Measurements from ENCODE around the gene POLG2. TPM values are rescaled to one million over a fixed set of nuclear protein-coding genes. Genes with fewer than 3 reads are reported as not detected.
A peak's percentile ranks its signal among the peaks of the same experiment; 100 is the strongest.

Gene POLG2
- total and polyA plus RNA-seq, 9 of the 15 experiments (the other 6 are each of a cell fraction or from before 2014, with no cell fraction given), result 13.4 to 44.8 (median 37.0) TPM

DNA sequence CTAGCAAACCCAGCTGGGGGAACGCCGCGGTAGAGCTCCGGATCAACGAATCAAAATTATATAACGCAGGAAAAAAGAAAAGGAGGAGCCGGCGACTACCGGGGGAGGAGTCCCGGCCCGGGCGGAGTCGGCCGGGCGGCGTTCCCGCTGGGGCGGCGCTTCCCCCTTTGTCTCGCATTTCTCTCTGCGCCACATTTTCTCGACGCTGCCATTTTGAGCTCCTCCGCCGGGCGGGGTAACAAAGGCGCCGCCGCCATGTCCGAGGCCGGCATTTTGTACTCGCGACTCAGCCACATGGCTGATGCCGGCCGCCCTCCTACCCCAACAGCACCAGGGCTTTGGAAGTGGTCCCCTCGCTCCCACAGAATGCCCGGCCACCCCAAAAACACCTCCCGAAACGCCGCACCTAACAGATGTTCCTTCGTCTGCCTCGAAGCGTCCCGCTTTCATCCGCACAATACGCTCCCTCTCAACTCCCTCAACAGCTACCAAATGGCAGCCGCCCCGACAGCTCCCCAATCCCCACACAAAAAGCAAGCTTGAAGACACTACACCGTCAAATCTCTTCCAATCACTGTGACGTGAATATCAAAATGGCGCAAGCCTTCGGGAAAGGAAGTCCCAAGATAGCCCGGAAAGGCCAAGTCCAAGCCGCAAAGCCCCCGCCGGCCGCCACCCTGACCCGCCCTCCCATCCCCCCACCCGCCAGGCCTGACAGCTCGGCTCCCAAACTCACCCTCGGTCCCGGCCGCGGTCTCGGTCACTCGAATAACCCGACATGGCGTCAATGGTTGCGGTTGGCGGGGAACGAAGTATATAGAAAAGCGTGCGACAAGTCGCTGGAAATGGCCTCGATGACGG, 8.7 kb upstream of the POLG2 start (continued):
- TF ChIP-seq, protein P1, sequence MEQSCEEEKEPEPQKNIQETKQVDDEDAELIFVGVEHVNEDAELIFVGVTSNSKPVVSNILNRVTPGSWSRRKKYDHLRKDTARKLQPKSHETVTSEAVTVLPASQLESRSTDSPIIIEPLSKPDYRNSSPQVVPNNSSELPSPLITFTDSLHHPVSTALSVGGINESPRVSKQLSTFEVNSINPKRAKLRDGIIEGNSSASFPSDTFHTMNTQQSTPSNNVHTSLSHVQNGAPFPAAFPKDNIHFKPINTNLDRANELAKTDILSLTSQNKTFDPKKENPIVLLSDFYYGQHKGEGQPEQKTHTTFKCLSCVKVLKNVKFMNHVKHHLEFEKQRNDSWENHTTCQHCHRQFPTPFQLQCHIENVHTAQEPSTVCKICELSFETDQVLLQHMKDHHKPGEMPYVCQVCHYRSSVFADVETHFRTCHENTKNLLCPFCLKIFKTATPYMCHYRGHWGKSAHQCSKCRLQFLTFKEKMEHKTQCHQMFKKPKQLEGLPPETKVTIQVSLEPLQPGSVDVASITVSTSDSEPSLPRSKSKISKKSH (CRISPR knock-in tag; IDR thresholded peaks at IDR 0.05), result no peak
- TF ChIP-seq FIP1L1 (IDR thresholded peaks at IDR 0.05; ENCODE audit: low read depth, low read length, poor library complexity, severe bottlenecking) (peak; percentile 92), PHB (CRISPR knock-in tag; IDR thresholded peaks at IDR 0.05) (no peak; the same call in 1 of the 2 replicates), ZKSCAN3 (CRISPR knock-in tag; IDR thresholded peaks at IDR 0.05) (no peak), ZNF77 (CRISPR knock-in tag; IDR thresholded peaks at IDR 0.05) (no peak), MCM2 (IDR thresholded peaks at IDR 0.05; ENCODE audit: low read depth) (no peak), PHF8 (IDR thresholded peaks at IDR 0.05; ENCODE audit: borderline replicate concordance, low read length) (peak; percentile 83; the same call in 1 of the 2 replicates), NFE2 (IDR thresholded peaks at IDR 0.05; ENCODE audit: low read depth) (no peak), CBX3 (IDR thresholded peaks at IDR 0.05; ENCODE audit: borderline replicate concordance in 1 of 2, low read length in 2 of 2) (0 out of 3 replicates have a peak, but pooled peaks of 1 of the 2 experiments have one; percentile 19), JUND (IDR thresholded peaks at IDR 0.05; ENCODE audit: borderline replicate concordance, low read depth, low read length) (0 out of 2 replicates have a peak, but pooled peaks have one; percentile 2), JUND (tag; IDR thresholded peaks at IDR 0.05; ENCODE audit: borderline replicate concordance, low read depth, low read length) (no peak), SAFB2 (IDR thresholded peaks at IDR 0.05; ENCODE audit: borderline replicate concordance, low read depth, low read length, severe bottlenecking) (no peak), MAFG (tag; conservative IDR thresholded peaks at IDR 0.05) (no peak), ZNF717 (CRISPR knock-in tag; IDR thresholded peaks at IDR 0.05) (no peak), SMARCB1 (IDR thresholded peaks at IDR 0.05; ENCODE audit: insufficient read length, low read depth) (no peak)
- TF ChIP-seq, protein P2, sequence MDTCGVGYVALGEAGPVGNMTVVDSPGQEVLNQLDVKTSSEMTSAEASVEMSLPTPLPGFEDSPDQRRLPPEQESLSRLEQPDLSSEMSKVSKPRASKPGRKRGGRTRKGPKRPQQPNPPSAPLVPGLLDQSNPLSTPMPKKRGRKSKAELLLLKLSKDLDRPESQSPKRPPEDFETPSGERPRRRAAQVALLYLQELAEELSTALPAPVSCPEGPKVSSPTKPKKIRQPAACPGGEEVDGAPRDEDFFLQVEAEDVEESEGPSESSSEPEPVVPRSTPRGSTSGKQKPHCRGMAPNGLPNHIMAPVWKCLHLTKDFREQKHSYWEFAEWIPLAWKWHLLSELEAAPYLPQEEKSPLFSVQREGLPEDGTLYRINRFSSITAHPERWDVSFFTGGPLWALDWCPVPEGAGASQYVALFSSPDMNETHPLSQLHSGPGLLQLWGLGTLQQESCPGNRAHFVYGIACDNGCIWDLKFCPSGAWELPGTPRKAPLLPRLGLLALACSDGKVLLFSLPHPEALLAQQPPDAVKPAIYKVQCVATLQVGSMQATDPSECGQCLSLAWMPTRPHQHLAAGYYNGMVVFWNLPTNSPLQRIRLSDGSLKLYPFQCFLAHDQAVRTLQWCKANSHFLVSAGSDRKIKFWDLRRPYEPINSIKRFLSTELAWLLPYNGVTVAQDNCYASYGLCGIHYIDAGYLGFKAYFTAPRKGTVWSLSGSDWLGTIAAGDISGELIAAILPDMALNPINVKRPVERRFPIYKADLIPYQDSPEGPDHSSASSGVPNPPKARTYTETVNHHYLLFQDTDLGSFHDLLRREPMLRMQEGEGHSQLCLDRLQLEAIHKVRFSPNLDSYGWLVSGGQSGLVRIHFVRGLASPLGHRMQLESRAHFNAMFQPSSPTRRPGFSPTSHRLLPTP (IDR thresholded peaks at IDR 0.05; ENCODE audit: borderline replicate concordance, extremely low read depth, insufficient read length), result no peak
- TF ChIP-seq, protein P3, sequence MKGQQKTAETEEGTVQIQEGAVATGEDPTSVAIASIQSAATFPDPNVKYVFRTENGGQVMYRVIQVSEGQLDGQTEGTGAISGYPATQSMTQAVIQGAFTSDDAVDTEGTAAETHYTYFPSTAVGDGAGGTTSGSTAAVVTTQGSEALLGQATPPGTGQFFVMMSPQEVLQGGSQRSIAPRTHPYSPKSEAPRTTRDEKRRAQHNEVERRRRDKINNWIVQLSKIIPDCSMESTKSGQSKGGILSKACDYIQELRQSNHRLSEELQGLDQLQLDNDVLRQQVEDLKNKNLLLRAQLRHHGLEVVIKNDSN (CRISPR knock-in tag; IDR thresholded peaks at IDR 0.05), result no peak
